ENCODE data around the gene CCNA2. TPM values are rescaled to one million over a fixed set of nuclear protein-coding genes. Genes with fewer than 3 reads are reported as not detected.

The CCNA2 gene
- total RNA-seq: 74.7 and 75.1 TPM in 2 replicates

GRCh38 chr4:121823505-121824170 lies at the start of gene CCNA2:
Gene CCNA2 (minus strand): TSS chr4:121823883. CDS start chr4:121823628, 255 bp downstream.
- Mint-ChIP-seq H3K36me3 (ENCODE audit: low read depth) (peaks cover 39% of the 10 kb centered on the region), H3K9me3 (no peaks in the 10 kb centered on the region)
- DNase-seq (ENCODE audit: low spot score): peak; percentile 95

GRCh38 chr4:121869841-121870822 lies 46.4 kb upstream of the CCNA2 start, which contains the start of gene BBS7:
Gene BBS7 (minus strand): TSS chr4:121870474. CDS start chr4:121870313, 161 bp downstream.
- peaks cover 27% of the 10 kb centered on the region for H3K36me3 Mint-ChIP-seq (ENCODE audit: low read depth)
- peak within 1 kb of the TSS; percentile 80 for H3K27ac Mint-ChIP-seq
- peak within 1 kb of the TSS; percentile 96 for H3K4me3 Mint-ChIP-seq (ENCODE audit: low read depth)

More at GRCh38 chr4:121823505-121824170, at the start of gene CCNA2:
- Mint-ChIP-seq H3K4me1 (ENCODE audit: low read depth) (peaks cover 35% of the 10 kb centered on the region), H3K27ac (peak within 1 kb of the TSS; percentile 94), H3K27me3 (ENCODE audit: low read depth) (no peaks in the 10 kb centered on the region), H3K4me3 (ENCODE audit: low read depth) (peak within 1 kb of the TSS; percentile 98)
- intact Hi-C loops (cut with micrococcal nuclease): loop anchor here (1.0 to 10.0 kb wide), 7 partner anchors 22 to 911 kb away; partner anchors contain the start of genes ANXA5, BBS12, BBS7 and BLTP1

GRCh38 chr4:121863799-121864198 lies 40.1 kb upstream of the CCNA2 start:
- no peaks in the 10 kb centered on the region for H3K27me3 Mint-ChIP-seq (ENCODE audit: low read depth)
- H3K27ac Mint-ChIP-seq: no peak overlapping the region
- H3K4me1 Mint-ChIP-seq (ENCODE audit: low read depth): peaks cover 7% of the 10 kb centered on the region
- intact Hi-C loops (cut with micrococcal nuclease): no loop called here
- no peak for DNase-seq (ENCODE audit: low spot score)
- no peak overlapping the region for H3K4me3 Mint-ChIP-seq (ENCODE audit: low read depth)
- peaks cover 39% of the 10 kb centered on the region for H3K36me3 Mint-ChIP-seq (ENCODE audit: low read depth)
- no peaks in the 10 kb centered on the region for H3K9me3 Mint-ChIP-seq

More at GRCh38 chr4:121869841-121870822, 46.4 kb upstream of the CCNA2 start, which contains the start of gene BBS7:
- intact Hi-C loops (cut with micrococcal nuclease): loop anchor here (1.0 kb wide), 2 partner anchors 46 to 69 kb away; partner anchors contain the start of gene EXOSC9
- peaks cover 17% of the 10 kb centered on the region for H3K27me3 Mint-ChIP-seq (ENCODE audit: low read depth)
- peaks cover 15% of the 10 kb centered on the region for H3K4me1 Mint-ChIP-seq (ENCODE audit: low read depth)
- peak; percentile 92 for DNase-seq (ENCODE audit: low spot score)
- H3K9me3 Mint-ChIP-seq: no peaks in the 10 kb centered on the region

- H3K27me3 Mint-ChIP-seq (ENCODE audit: low read depth): no peaks in the 10 kb centered on the region
- no peak overlapping the region for H3K4me3 Mint-ChIP-seq (ENCODE audit: low read depth)
- H3K9me3 Mint-ChIP-seq: no peaks in the 10 kb centered on the region
- H3K27ac Mint-ChIP-seq: no peak overlapping the region
- peaks cover 4% of the 10 kb centered on the region for H3K4me1 Mint-ChIP-seq (ENCODE audit: low read depth)
- intact Hi-C loops (cut with micrococcal nuclease): no loop called here
- no peak for DNase-seq (ENCODE audit: low spot score)
- H3K36me3 Mint-ChIP-seq (ENCODE audit: low read depth): peaks cover 26% of the 10 kb centered on the region
Observed at GRCh38 chr4:121861426-121861825, 37.7 kb upstream of the CCNA2 start.

GRCh38 chr4:121860121-121860520 lies 36.4 kb upstream of the CCNA2 start:
- Mint-ChIP-seq H3K36me3 (ENCODE audit: low read depth) (peaks cover 16% of the 10 kb centered on the region), H3K9me3 (no peaks in the 10 kb centered on the region), H3K4me1 (ENCODE audit: low read depth) (peaks cover 4% of the 10 kb centered on the region), H3K27me3 (ENCODE audit: low read depth) (no peaks in the 10 kb centered on the region), H3K4me3 (ENCODE audit: low read depth) (no peak overlapping the region), H3K27ac (no peak overlapping the region)
- no peak for DNase-seq (ENCODE audit: low spot score)
- intact Hi-C loops (cut with micrococcal nuclease): no loop called here

- H3K36me3 Mint-ChIP-seq (ENCODE audit: low read depth): peaks cover 4% of the 10 kb centered on the region
- no peaks in the 10 kb centered on the region for H3K9me3 Mint-ChIP-seq
- no peak overlapping the region for H3K4me3 Mint-ChIP-seq (ENCODE audit: low read depth)
- no peak for DNase-seq (ENCODE audit: low spot score)
- no peak overlapping the region for H3K27ac Mint-ChIP-seq
- H3K4me1 Mint-ChIP-seq (ENCODE audit: low read depth): no peaks in the 10 kb centered on the region
- intact Hi-C loops (cut with micrococcal nuclease): no loop called here
- no peaks in the 10 kb centered on the region for H3K27me3 Mint-ChIP-seq (ENCODE audit: low read depth)
Observed at GRCh38 chr4:121851354-121851753, 27.7 kb upstream of the CCNA2 start.

- intact Hi-C loops (cut with micrococcal nuclease): no loop called here
- peaks cover 14% of the 10 kb centered on the region for H3K36me3 Mint-ChIP-seq (ENCODE audit: low read depth)
- H3K4me3 Mint-ChIP-seq (ENCODE audit: low read depth): no peak overlapping the region
- H3K27ac Mint-ChIP-seq: no peak overlapping the region
- H3K4me1 Mint-ChIP-seq (ENCODE audit: low read depth): no peaks in the 10 kb centered on the region
- no peaks in the 10 kb centered on the region for H3K9me3 Mint-ChIP-seq
- H3K27me3 Mint-ChIP-seq (ENCODE audit: low read depth): no peaks in the 10 kb centered on the region
- DNase-seq (ENCODE audit: low spot score): no peak
Observed at GRCh38 chr4:121846662-121847061, 23.0 kb upstream of the CCNA2 start.

GRCh38 chr4:121842862-121843261 lies 19.2 kb upstream of the CCNA2 start:
- no peak overlapping the region for H3K4me3 Mint-ChIP-seq (ENCODE audit: low read depth)
- intact Hi-C loops (cut with micrococcal nuclease): no loop called here
- H3K36me3 Mint-ChIP-seq (ENCODE audit: low read depth): peaks cover 29% of the 10 kb centered on the region
- no peak for DNase-seq (ENCODE audit: low spot score)
- H3K9me3 Mint-ChIP-seq: peaks cover 4% of the 10 kb centered on the region
- H3K27me3 Mint-ChIP-seq (ENCODE audit: low read depth): no peaks in the 10 kb centered on the region
- no peak overlapping the region for H3K27ac Mint-ChIP-seq
- H3K4me1 Mint-ChIP-seq (ENCODE audit: low read depth): no peaks in the 10 kb centered on the region

- Mint-ChIP-seq H3K27ac (no peak overlapping the region), H3K27me3 (ENCODE audit: low read depth) (no peaks in the 10 kb centered on the region), H3K4me3 (ENCODE audit: low read depth) (no peak overlapping the region), H3K4me1 (ENCODE audit: low read depth) (no peaks in the 10 kb centered on the region), H3K9me3 (peaks cover 4% of the 10 kb centered on the region), H3K36me3 (ENCODE audit: low read depth) (peaks cover 26% of the 10 kb centered on the region)
- no peak for DNase-seq (ENCODE audit: low spot score)
- intact Hi-C loops (cut with micrococcal nuclease): no loop called here
Observed at GRCh38 chr4:121838136-121838535, 14.5 kb upstream of the CCNA2 start.

GRCh38 chr4:121829511-121829910 lies 5.8 kb upstream of the CCNA2 start:
- Mint-ChIP-seq H3K9me3 (no peaks in the 10 kb centered on the region), H3K4me1 (ENCODE audit: low read depth) (no peaks in the 10 kb centered on the region), H3K27ac (no peak overlapping the region), H3K27me3 (ENCODE audit: low read depth) (no peaks in the 10 kb centered on the region), H3K36me3 (ENCODE audit: low read depth) (peaks cover 3% of the 10 kb centered on the region), H3K4me3 (ENCODE audit: low read depth) (no peak overlapping the region)
- intact Hi-C loops (cut with micrococcal nuclease): loop anchor here (10.0 kb wide), 1 partner anchor 905 kb away; the partner anchor contains the start of gene BBS12
- DNase-seq (ENCODE audit: low spot score): no peak

- peaks cover 4% of the 10 kb centered on the region for H3K4me1 Mint-ChIP-seq (ENCODE audit: low read depth)
- peaks cover 4% of the 10 kb centered on the region for H3K36me3 Mint-ChIP-seq (ENCODE audit: low read depth)
- intact Hi-C loops (cut with micrococcal nuclease): loop anchor here (10.0 kb wide), 1 partner anchor 907 kb away; the partner anchor contains the start of gene BBS12
- no peak overlapping the region for H3K4me3 Mint-ChIP-seq (ENCODE audit: low read depth)
- DNase-seq (ENCODE audit: low spot score): no peak
- H3K27ac Mint-ChIP-seq: no peak overlapping the region
- no peaks in the 10 kb centered on the region for H3K9me3 Mint-ChIP-seq
- no peaks in the 10 kb centered on the region for H3K27me3 Mint-ChIP-seq (ENCODE audit: low read depth)
Observed at GRCh38 chr4:121827853-121828252, 4.2 kb upstream of the CCNA2 start.

GRCh38 chr4:121824950-121825349 lies 1.3 kb upstream of the CCNA2 start:
- no peak overlapping the region for H3K4me3 Mint-ChIP-seq (ENCODE audit: low read depth)
- peaks cover 26% of the 10 kb centered on the region for H3K4me1 Mint-ChIP-seq (ENCODE audit: low read depth)
- no peak overlapping the region for H3K27ac Mint-ChIP-seq
- H3K27me3 Mint-ChIP-seq (ENCODE audit: low read depth): no peaks in the 10 kb centered on the region
- H3K36me3 Mint-ChIP-seq (ENCODE audit: low read depth): peaks cover 28% of the 10 kb centered on the region
- no peak for DNase-seq (ENCODE audit: low spot score)
- intact Hi-C loops (cut with micrococcal nuclease): loop anchor here (1.0 to 10.0 kb wide), 5 partner anchors 45 to 910 kb away; partner anchors contain the start of genes BBS12, BBS7, BLTP1 and TRPC3
- H3K9me3 Mint-ChIP-seq: no peaks in the 10 kb centered on the region
